ENCODE results near the gene FAM83F.
A peak's percentile ranks its signal among the peaks of the same experiment; 100 is the strongest.

The FAM83F gene

DNA sequence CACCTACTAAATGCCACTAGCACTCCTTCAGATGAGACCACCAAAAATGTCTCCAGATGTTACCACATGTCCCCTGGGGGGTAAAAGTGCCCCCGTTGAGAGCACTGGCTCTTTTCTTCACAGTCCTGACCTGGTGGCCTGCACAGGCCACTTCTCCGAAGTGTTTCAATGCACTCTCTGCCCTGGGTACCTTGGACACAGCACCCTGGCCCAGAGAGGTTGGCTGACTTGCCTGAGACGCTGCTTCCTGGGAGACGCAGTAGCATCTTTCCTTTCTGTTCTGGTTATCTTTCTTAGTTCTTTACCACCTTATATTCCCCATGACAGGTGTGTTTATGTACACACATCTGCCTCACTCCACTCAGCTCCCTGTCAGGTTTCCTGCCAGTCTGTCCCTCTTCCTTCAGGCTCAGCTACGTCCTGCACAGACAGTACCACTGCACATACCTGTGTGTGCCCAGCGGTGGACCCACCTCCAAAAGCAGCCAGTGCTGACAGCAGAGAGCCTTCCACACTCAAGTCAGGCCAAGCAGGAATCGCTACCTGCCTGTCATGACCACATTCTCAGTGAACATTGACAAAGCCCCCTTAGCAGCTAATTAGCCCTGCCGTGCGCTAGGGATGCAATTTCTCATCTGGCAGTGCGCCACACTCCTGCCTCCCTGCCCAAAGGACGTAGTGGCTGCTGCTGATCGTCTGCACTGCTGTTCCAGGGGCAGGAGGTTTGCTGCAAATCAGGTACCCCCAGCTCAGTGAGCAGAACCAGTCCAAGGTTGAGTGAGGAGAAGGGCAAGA lies 39.0 kb downstream of the FAM83F start:
- DNase-seq (ENCODE audit: low read depth in 2 of 2, low spot score in 1 of 2), result no peak

DNA sequence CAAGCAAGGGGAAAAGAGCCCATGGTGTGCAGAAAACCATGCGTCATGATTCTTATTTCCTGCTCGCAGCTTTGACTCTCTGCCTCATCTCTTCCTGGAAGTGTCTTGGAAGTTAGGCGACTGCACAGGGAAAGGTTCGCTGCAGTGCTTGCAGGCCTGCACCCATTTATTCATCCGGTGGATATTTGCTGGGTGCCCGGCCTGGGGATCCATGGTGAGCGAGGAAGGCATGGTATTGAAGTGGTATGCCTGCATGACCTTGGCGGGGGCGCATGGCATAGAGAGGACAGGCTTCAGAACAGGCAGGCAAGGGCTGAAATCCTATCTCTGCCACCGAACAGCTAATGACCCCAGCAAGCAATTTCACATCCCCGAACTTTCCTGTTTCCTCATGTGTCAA lies 40.6 kb downstream of the FAM83F start:
- DNase-seq (ENCODE audit: low read depth in 2 of 2, low spot score in 1 of 2), result no peak

DNA sequence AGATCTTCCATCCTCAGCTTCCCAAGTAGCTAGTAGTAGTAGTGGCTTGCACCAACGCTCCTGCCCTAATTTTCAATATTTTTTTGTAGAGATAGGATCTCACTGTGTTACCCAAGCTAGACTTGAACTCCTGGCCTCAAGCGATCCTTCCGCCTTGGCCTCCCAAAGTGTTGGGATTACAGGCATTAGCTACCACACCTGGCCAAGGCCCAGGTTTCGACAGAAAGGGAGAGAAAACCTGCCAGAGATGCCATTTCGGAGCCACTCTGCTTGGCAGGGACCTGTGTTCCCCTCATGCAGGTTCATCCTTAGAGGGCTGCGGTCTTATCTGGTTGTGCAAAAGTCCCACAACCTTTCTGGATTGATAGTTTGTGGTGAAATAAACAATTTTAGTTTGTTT lies 41.4 kb downstream of the FAM83F start:
- no peak for DNase-seq (ENCODE audit: low read depth in 2 of 2, low spot score in 1 of 2)

DNA sequence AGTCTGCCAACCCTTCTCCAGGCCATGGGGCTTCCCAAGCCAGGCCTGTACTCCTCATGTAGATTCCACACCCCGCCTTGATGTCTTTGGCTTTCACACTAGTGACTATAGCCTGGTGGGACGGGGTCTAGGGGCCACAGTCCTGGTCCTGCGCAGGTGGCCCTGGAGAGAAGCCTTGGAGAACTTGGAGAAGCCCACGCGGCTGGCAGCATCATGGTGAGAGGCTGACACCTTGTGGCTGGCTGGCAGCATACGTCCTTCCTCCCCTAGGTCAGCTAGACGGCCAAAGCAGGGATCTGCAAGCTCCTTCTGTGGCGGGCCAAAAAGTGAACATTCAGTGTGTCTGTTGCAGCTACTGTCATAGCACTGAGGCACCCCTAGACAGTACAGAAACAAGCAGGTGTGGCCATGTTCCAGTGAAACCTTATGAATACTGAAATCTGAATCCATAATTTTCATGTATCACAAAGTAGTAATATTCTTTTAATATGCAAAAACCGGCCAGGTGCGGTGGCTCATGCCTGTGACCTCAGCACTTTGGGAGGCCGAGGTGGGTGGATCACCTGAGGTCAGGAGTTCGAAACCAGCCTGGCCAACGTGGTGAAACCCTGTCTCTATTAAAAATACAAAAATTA lies 42.0 kb downstream of the FAM83F start:
- DNase-seq (ENCODE audit: low read depth in 2 of 2, low spot score in 1 of 2), result no peak

DNA sequence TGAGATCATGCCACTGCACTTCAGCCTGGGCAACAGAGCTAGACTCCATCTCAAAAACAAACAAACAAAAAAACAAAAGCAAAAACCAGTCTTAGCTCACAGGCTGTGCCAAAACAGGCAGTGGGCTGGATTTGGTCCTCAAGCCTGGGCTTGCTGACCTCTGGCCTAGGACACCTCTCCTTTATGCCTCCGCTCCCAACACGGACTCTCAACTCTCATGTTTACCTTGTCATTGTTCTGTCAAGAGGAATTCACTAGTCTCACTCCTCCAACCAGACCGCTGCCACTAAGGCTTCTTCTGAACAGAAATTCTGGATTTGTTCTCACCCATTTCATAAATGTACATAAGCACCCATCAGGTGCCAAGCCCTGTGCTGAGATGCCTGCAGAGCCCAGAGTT lies 42.6 kb downstream of the FAM83F start:
- DNase-seq (ENCODE audit: low read depth in 2 of 2, low spot score in 1 of 2), result no peak

DNA sequence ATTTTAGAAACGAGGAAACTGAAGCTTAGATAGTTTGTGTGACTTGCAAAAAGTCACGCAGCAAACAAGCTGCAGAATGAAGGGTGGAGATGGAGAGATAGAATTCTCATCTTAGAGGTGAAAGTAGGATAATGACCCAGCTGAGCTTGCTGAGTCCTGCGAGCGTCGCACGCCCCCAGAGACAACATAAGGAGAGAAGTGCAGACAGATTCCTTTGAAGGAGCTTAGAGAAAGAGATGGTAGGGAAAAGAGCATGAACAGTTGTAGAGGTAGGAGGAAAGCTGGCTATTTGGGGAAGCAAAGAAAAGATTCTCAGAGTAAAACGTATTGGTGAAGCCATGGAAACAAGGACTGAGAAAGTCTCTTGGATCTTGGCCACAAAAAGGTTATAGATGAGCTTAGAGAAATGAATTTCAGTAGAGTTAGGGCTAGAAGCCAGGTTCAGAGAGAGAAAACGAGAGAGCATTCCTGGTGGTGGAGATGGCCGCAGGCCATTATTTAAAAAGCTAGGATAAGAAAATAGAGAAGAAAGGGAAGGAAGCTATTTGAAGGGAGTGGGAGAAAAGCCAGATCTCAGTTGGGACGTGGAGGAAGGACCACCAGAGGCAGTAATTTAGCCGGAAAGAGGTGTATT lies 44.8 kb downstream of the FAM83F start:
- no peak for DNase-seq (ENCODE audit: low read depth in 2 of 2, low spot score in 1 of 2)

DNA sequence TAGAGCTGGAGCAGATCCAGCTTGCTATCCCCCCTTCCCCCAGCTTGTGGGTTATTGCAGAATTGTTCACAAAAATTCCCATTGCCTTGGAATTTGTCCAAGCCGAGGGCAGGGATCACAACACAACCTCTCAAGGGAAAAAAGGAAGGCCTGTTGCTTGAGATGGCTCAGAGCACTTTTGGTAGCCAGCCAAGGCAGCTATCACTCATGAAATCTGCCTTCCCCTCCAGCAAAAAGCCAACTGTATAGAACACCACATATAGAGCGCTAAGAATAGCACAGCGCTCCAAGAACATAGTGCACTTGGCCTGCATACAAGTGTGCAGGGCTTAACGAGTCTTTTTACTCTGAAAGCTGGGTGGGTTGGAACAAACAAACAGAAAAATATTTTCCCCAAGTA lies 46.2 kb downstream of the FAM83F start:
- no peak for DNase-seq (ENCODE audit: low read depth in 2 of 2, low spot score in 1 of 2)

DNA sequence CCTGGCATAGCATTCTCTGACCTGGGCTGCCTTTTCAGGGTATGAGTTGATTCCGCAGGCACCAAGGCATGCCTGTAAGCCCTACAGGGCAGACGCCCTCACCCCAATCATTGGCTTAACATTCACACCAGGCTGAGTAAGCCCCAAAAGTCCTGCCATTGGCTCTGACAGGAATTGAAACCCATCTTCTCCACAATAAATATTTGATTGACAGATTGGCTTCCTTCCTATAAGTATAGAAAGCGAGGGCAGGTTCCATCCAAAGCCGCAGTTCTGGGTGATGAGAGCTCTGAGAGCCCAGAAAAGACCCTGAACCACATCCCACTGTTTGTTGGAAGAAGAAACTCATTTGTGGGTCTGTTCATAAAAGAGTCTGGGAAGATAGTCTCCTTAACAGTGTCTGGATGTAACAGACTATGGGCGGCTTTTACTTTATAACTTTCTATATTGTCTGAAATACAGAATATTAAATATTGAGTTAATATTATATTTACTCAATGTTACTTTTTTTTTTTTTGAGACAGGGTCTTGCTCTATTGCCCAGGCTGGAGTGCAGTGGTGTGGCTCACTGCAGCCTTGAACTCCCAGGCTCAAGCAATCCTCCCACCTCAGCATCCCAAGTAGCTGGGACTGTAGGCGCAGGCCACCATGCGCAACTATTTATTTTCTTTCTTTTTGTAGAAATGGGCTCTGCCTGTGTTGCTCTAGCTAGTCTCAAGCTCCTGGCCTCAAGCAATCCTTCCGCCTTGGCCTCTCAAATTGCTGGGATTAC lies 46.8 kb downstream of the FAM83F start:
- no peak for DNase-seq (ENCODE audit: low read depth in 2 of 2, low spot score in 1 of 2)

DNA sequence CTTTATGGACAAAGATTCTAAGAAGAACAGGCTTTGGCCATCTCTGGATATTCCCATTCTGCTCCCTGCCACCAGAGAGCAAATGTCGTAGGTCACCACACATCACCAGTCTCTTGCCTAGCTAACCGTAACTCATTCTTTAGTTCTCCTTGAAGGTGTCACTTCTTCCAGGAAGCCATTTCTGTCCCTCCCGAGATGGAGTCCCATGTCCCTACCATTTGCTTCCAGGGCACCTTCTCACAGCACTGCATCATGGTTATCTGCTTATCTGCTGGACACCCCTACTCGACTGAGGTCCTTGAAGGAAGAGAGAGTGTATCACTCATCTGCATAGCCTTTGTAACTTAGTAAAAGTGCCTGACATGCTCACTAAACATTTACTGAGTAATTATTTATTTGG lies 47.6 kb downstream of the FAM83F start:
- no peak for DNase-seq (ENCODE audit: low read depth in 2 of 2, low spot score in 1 of 2)

DNA sequence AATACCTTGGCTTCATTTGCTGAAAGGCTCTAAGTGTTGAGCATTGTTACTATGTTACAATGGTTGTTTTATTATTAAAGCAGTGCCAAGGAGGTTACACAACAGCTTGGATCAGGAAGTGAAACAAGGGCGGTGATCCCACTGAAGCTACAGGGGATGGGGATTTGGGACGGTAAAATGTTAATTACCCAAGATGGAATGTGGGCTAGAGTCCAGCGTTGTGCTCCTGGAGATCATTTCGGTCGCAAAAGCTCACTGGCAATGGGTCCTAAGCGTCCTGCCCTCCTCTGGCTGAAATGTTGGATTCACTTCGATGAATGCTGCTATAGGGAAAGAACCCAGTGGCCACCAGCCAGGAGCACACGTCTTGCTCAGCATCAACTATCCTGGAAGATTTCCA lies 48.3 kb downstream of the FAM83F start:
- no peak for DNase-seq (ENCODE audit: low read depth in 2 of 2, low spot score in 1 of 2)

DNA sequence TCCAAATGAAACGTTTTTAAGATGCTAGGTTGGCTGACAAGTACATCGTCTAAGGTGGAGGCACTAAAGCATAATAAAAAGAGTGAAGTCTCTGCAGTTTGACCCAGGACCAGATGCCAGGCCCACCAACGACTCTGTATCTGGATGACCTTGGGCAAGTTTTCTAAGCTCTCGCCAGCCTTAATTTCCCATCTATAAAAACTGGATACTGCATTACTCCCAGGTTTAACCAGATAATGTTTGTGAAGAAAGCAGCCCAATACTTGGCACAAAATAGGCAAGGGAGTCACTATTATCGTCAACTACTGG lies 49.0 kb downstream of the FAM83F start:
- no peak for DNase-seq (ENCODE audit: low read depth in 2 of 2, low spot score in 1 of 2)

DNA sequence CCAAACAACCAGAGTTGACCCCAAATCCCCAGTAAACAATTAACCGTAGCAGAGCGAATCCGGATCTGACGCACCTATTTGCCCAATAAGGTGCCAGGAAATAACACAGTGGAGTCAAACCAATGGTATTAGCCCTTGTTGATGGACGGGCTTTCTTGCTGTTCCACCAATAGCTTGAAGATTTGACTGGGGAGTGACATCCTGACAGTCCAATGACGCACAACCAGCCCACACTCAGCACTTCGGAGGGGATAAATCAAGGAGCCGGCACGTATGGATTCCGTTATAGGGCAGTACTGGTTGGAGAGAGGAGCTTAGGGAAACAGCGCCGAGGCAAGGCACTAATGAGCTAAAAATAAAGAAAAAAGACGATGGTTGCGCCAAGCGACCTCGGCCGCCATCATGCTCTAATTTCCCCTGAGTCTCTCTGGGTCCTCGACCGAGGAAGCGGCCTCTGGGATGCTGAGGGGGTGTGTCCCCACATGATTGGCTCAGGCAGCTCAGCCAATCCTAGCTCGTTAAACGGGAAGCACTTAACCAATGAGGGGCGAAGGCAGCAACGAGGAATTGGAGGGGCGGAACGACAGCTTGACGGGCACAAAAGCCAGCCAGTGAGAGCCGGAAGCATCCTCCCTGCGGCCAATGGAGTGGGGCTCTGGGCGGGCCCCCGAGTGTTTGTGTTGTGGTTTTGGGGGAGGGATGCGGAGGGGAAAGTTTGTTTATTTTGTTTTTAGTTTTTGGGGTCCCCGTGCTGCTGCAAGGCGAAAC lies 49.5 kb downstream of the FAM83F start:
- peak; percentile 87 to 98 for DNase-seq (ENCODE audit: low read depth in 2 of 2, low spot score in 1 of 2)

DNA sequence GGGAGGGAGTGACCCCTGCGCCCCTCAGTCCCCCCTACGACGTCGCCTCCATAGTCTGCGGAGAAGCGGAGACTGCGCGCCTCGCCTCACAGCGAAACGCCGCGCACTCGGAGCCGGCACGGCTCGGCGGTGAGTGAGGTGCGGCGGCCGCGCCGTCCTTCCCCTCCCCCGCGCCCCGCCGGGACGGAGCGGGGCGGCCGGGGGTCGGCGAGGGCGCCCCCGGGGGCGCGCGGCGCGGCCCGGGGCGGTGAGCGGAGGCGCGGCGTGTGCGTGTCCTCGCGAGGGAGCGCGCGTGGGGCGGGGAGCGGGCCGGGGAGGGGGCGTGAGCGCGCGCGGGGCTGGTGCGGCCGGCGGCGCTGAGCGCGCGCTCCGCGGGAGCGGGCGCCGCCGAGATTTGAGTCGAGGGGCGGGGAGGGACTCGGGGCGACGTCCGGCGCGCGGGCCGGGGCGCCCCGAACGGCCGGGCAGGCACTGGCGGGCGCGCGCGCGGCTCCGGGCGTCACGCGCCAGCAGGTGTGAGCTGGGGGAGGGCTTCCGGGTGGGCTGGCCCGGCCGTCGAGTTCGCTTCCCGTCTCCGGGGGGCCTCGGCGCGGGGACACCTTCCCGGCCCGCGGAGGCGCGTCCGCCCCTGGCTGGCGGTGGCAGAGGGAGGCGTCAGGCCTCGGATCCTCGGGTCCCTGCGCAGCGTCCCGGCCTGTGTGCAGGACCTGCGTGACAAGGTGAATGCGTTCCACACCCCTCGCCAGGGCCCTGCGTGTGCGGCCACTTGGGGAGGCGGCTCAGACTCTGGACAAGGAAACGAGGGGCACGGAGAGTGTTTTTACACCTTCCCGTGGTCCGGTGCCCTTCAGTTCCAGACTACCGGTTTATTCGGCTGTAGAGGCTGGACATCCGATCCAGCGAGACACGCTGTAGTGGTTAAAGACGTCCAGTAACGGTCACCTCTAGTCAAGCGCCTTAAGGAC lies 50.4 kb downstream of the FAM83F start:
- DNase-seq (ENCODE audit: low read depth in 2 of 2, low spot score in 1 of 2), result peak; percentile 53 to 59

DNA sequence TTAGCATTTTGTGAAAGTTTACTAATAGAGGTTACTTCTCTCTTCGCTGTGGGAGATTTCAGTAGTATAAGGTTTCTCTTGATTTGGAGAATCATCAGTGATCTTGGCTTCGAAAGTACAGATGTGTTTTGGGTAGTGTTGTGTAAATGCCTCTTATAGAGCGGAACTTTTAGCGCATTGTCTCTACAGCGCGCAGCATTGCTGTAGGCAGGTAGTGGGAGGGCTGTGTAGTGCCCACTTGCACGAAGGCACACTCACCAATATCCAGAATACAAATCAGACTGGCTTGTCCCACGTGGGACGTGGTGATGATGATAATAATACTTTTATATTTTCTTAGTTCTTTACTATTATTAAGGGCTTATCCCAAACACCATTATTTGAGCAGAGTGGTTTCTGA lies 51.4 kb downstream of the FAM83F start:
- DNase-seq (ENCODE audit: low read depth in 2 of 2, low spot score in 1 of 2), result no peak

DNA sequence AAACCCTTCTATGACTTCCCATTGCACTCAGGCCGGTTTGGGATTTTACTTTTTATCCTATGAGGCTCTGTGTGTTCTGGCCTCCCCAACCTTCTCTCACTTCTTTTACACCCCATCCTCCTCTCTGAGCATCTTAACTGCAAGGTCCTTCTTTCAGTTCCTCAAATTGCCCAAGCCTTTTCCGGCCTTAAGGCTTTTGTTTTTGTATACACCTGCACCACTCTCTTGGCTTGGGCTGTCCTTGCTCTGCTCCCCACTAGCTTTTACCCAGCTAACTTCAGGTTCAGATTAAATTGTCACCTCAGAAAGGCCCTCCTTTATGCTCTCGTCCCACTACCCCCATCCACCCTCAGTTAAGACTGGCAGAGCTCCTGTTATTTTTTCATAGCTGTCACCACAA lies 55.5 kb downstream of the FAM83F start:
- DNase-seq (ENCODE audit: low read depth in 2 of 2, low spot score in 1 of 2), result no peak

DNA sequence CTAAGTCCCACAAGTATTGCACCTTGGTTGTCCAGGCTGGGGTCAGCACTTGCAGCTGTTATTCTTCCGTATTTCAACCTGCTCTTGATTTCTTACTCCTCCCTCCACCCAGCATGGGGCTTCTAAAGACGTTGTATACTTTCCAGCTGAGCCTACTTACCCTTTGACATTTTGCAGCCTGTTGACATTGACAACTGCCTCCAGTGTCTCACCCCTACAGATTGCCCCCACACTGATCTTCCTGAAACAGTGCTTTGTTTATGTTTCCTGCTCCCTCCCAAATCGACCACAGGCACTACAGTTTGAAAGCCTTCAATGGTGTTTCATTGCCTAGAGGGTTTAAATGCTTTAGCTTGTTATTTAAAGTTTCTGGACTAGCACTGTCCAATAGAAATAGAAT lies 56.6 kb downstream of the FAM83F start:
- no peak for DNase-seq (ENCODE audit: low read depth in 2 of 2, low spot score in 1 of 2)

DNA sequence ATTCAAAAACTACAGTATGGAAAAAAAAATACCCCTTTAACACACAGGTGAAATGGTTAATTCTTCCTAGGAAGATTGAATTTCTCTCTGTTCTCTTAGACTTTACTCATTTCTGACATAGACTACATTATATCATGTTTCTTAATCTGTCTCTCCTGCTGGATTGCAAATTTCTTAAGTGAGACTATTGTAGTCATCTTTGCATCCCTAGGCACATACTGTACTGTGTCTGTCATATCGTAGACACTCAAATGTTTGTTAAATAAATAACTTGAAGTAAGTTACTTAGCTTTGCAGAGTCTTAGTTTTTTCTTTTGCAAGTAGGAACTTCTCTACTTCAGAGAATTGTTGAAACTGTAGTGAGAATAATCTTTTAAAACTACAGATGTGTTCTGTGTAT lies 58.7 kb downstream of the FAM83F start:
- DNase-seq (ENCODE audit: low read depth in 2 of 2, low spot score in 1 of 2), result no peak

DNA sequence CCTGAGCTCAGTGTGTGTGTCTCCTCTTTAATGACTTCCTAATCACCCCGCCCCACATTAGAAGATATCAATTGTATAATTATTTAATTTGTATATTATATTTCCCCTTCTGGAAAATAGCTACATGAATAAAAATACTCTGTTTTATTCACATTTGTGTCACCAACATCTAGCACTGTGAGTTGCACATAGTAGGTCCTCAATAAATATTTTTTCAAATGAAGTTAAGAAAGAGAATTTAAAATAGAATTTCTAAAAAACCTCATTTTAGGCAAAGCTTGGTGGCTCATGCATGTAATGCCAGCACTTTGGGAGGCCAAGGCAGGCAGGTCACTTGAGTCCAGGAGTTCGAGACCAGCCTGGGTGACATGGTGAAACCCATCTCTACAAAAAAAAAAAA lies 59.7 kb downstream of the FAM83F start:
- DNase-seq (ENCODE audit: low read depth in 2 of 2, low spot score in 1 of 2), result no peak

DNA sequence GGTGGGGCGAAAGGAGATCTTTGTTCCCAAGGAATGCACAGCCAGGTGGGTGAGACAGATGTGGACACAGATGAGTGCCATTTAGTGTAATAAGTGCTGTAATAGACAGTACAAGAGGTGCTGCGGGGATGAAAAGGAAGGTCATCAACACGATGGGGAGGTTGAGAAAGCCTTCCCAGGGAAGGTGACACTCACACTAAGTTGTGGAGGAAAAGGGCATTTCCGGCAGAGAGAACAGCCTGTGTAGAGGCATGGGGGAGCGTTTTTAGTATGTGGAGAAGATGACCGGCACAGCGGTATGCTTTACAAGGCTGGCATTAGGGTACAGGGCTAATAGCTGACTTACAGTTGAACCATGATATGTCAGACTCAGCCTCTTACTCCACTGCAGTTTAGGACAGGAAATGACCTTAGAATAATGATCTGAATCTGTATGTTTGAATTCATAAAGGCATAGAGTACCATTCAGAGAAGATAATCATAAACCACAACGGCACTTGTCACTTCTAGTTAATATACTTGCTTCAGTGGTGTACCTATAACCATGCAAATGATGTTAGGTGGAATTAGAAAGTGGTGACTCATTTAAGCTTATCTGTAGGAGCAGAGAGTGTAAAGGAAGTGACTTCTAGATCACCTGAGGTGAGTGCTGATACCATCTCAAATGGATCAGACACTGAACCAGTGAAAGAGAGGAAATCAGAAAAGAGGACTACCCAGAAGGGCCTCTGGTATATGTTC lies 60.6 kb downstream of the FAM83F start:
- DNase-seq (ENCODE audit: low read depth in 2 of 2, low spot score in 1 of 2), result no peak
